Measurements from ENCODE around the gene STAM.
"Not testable (repeated sequence)": the region's sequence is repeated elsewhere in the genome, so short reads cannot be mapped to it uniquely, and the experiment has no call there.

The STAM gene

DNA sequence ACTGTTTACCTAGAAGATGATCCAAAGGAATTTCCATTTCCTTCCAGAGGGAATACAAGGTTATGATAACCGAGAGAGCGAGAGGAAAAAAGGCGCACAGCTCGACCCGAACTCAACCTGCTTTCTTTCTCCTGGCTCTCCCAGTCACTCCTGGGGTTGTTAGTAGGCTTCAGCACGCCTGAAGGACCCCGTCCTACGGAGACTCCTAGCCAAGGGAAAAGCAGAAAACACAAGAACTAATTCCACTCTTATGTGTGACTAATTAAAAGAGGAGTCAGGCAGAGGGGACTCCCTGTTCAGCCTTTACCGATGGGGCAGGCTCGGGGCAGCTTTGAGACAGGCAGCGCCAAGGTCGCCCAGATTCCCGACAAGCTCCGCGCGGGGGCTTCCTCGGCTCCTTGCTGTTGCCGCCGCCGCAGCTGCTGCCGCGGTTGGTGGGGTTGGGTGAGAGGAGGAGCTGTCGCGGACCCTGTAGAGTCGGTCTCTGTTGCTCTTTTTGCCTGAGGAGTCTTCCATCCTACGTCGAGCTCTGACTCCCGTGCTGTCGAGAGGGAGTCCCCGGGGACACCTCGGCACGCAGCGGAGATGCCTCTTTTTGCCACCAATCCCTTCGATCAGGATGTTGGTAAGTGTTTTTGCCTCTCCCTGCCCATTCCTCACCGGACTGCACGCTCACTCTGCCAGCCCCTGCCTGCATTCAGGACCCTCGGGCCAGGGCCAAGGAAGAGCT is at the start of gene STAM:
Gene STAM, plus strand, starts transcription at position 397 of the 730 bp plus-strand sequence. Its CDS starts 189 bp downstream, at position 586.
- peak; percentile 86 for DNase-seq (ENCODE audit: low read depth)

GRCh38 chr10:17597386-17597785 is 46.6 kb upstream of the STAM start:
- DNase-seq (ENCODE audit: low read depth) = no peak

- DNase-seq (ENCODE audit: low read depth) = peak; percentile 40
Measured at GRCh38 chr10:17599089-17599488, 44.9 kb upstream of the STAM start.

DNA sequence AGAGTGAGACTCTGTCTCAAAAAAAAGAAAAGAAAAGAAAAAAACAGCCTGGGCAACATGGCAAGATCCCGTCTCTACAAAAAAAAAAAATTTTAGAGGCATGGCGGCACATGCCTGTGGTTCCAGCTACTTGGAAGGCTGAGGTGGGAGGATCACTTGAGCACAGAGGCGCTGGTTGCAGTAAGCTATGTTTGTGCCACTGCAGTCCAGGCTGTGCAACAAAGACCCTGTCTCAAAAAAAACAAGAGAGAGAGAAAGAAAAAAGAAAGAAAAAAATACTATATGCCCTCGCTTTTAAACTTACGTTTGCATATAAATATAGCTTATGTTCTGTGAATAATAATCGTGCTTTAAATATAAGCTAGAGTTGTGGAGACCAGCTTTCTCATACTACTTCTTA is 38.0 kb upstream of the STAM start:
- DNase-seq (ENCODE audit: low read depth) = no peak

- DNase-seq (ENCODE audit: low read depth) = no peak
Measured at GRCh38 chr10:17606547-17607040, 37.4 kb upstream of the STAM start.

GRCh38 chr10:17607060-17607459 is 36.9 kb upstream of the STAM start:
- no peak for DNase-seq (ENCODE audit: low read depth)

DNA sequence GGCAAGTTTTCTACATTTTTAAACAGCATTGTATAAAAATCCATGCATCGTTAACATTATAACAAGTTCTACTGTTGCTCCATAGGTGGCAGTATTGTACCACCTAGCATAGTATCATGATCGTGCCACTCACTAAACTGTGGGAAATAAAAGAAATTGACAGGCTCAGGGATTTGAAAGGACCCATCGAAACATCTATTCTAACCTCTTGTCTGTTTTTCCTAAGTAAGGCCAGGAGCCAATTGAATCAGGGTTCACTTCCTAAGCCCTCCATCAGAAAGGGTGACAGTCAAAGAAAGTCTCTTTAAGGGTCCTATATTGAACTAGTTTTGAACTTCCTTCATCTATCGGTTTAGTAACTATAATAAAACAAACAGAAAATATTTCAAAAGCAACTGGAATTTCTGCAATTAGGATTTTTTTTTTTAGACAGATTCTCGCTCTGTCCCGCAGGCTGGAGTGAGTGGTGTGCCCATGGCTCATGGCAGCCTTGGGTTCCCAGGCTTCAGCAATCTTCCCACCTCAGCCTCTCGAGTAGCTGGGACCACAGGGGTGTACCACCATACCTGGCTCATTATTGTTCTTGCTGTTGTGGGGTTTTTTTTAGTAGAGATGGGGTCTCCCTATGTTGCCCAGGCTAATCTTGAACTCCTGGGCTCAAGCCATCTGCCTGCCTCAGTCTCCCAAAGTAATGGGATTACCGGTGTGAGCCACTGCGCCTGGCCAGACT is 36.2 kb upstream of the STAM start:
- peak; percentile 61 for DNase-seq (ENCODE audit: low read depth)

DNA sequence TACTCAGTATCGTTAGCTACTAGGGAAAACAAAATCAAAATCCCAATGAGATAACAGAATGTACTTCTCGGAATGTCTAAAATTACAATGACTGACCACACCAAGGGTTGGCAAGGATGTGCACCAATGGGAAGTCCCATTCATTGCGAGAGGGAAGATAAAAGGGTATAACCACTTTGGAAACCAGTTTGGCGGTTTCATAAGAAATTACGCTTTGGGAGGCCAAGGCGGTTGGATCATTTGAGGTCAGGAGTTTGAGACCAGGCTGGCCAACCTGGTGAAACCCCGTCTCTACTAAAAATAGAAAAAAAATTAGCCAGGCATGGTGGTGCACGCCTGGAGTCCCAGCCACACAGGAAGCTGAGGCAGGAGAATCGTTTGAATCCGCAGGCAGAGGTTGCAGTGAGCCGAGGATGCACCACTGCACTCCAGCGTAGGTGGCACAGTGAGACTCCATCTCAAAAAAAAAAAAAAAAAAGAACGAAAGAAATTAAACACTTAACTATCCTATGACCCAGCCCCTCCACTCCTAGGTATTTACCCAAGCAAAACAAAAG is 34.4 kb upstream of the STAM start:
- no peak for DNase-seq (ENCODE audit: low read depth)

- peak; percentile 54 for DNase-seq (ENCODE audit: low read depth)
Measured at GRCh38 chr10:17616403-17617030, 27.4 kb upstream of the STAM start.

DNA sequence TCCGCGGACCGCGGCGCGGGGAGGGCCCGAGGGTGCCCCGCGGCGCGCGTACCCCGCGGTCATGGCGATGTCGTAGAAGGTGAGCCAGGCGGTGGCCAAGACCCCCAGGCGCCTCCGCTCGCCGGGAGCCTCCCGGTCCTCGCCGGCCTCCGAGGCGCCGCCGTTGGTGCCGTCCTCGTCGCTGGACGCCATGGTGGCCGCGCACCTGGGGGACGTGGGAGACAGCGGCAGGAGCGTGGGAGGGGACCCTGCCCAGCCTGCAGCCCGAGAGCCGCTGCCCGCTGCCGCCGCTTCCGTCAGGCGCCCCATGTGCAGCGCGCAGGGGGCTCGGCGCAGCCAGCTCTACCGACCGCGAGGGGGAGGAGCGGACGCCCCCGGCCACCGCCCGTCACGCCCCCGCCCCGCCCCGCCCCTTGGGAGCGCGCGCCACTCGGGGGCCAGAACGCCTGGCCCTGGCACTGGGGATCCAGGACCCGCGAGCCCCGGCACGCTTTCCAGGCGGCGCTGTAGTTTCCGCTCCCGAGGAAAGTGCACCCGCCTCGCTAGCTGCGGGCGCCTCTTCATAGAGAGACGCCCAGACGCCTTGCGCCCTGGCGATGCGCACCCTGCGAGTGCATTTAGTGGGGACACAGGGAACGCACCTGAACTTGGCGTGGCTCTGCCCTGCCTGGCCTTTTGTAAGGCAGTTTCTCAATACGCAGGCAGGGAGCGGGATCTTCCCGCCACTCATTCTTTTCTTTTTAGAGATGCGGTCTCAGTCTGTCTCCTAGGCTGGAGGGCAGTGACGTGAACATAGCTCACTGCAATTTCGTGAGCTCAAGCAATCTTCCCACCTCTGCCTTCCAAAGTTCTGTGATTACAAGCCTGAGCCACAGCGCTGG is 26.7 kb upstream of the STAM start, which contains the start of gene HACD1:
Gene HACD1, minus strand, starts transcription at position 344 of the 881 bp plus-strand sequence. Its CDS starts 35 bp downstream, at position 309.
- peak; percentile 67 for DNase-seq (ENCODE audit: low read depth)

- DNase-seq (ENCODE audit: low read depth) = peak; percentile 34
Measured at GRCh38 chr10:17622061-17622460, 21.9 kb upstream of the STAM start.

GRCh38 chr10:17624996-17625395 is 19.0 kb upstream of the STAM start:
- peak; percentile 36 for DNase-seq (ENCODE audit: low read depth)

- DNase-seq (ENCODE audit: low read depth) = no peak
Measured at GRCh38 chr10:17626656-17627055, 17.3 kb upstream of the STAM start.

- DNase-seq (ENCODE audit: low read depth) = not testable (repeated sequence)
Measured at GRCh38 chr10:17632590-17632989, 11.4 kb upstream of the STAM start.

GRCh38 chr10:17633353-17633752 is 10.6 kb upstream of the STAM start:
- no peak for DNase-seq (ENCODE audit: low read depth)

DNA sequence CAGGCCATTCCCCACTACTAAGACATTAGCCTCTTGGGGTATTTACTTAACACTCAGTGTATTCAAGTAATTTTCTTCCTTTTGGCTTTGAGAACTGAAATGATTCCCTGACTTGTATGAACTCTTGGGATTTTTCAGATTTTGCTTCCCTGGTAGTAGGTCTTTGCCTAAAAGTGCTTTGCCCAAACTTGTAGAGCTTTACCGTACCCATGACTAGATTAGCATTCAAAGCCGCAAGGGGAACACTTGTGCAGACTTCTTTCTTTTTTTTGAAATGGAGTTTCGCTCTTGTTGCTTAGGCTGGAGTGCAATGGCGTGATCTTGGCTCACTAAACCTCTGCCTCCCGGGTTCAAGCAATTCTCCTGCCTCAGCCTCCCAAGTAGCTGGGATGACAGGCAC is 6.1 kb upstream of the STAM start:
- DNase-seq (ENCODE audit: low read depth) = no peak

GRCh38 chr10:17640331-17640816 is 3.6 kb upstream of the STAM start:
- no peak for DNase-seq (ENCODE audit: low read depth)

DNA sequence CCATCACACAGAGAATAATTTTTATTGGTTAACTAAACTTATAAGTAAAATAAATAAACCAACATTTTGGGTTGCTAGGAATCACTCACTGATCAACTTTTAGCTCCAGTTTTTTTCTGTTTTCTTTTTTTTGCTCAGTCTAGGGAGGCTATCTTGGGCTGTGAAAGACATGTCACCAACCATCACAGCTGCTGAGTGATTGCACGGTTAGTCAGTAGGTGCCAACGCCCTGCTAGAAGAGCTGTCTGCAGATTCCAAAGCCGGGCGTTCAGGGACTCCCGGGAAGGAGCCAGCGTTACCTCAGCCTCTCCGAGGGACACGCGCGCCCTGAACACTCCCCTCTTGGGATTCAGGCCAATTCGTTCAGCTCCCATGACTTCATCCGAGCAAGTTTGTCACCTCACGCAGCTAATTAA is 604 bp upstream of the STAM start:
- DNase-seq (ENCODE audit: low read depth) = no peak

DNA sequence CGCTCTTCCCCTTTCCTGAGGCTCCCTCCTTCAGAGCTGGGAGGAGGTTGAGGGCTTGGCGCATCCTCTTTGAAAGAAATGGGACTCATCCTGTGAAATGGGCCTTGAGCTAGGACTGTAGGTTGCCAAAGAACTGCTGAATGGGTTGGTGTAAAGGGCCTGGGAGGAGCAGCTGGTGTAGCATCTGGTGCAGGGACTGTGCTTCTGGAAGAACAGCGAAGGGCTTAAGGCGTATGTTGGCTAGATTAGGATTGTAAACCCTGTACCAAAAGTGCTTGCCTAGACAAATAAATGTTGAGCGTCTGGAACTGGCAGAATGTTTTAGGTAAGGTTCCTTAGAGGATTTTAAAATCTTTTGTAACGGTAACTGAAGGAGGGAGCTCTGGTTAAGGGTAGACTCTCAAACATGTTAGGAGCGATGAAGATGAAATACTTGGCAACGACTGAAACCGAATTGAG is 563 bp downstream of the STAM start:
- DNase-seq (ENCODE audit: low read depth) = peak; percentile 47

GRCh38 chr10:17645621-17646345 is 1.8 kb downstream of the STAM start:
- DNase-seq (ENCODE audit: low read depth) = peak; percentile 37

All from amniotic epithelial cell (primary cell).